ENCODE measurements around the gene COL10A1. TPM values are rescaled to one million over a fixed set of nuclear protein-coding genes. Genes with fewer than 3 reads are reported as not detected.

Gene COL10A1
- total and polyA plus RNA-seq, 2 of the 4 experiments (the other 2 are of a cell fraction) = 0.05 TPM; not detected in 1

- Histone ChIP-seq H4K20me1 (ENCODE audit: insufficient read depth, low read length) (no peaks in the 10 kb centered on the region), H3K4me1 (ENCODE audit: control insufficient read depth, insufficient read depth, low read length) (peaks cover 2% of the 10 kb centered on the region; the same call in 1 of the 2 replicates), H4K5ac (ENCODE audit: low read depth, low read length) (no peak overlapping the region), H2AFZ (replicated peaks; ENCODE audit: low read length, poor library complexity) (no peak overlapping the region), H2AK9ac (replicated peaks; ENCODE audit: low read depth, low read length, poor library complexity) (no peak overlapping the region), H2BK120ac (ENCODE audit: low read depth, low read length) (no peak overlapping the region), H3K9me1 (ENCODE audit: insufficient read depth, low read length) (no peaks in the 10 kb centered on the region), H3K18ac (ENCODE audit: low read depth, low read length) (no peak overlapping the region), H3K36me3 (ENCODE audit: control insufficient read depth, insufficient read depth, low read length) (0 out of 2 replicates have a peak, but pooled peaks cover 2% of the 10 kb centered on the region), H2AK5ac (ENCODE audit: low read depth, low read length) (no peak overlapping the region), H3K27ac (ENCODE audit: insufficient read depth, low read length) (no peak overlapping the region), H3K4me3 (ENCODE audit: insufficient read depth, low read depth, low read length) (no peak overlapping the region), H3K14ac (replicated peaks; ENCODE audit: low read depth, low read length) (no peak overlapping the region), H2BK5ac (ENCODE audit: low read depth, low read length, poor library complexity, severe bottlenecking) (no peak overlapping the region), H4K8ac (ENCODE audit: low read depth in 2 of 2, low read length in 2 of 2) (no peak overlapping the region), H4K91ac (ENCODE audit: insufficient read depth, low read depth, low read length) (no peak overlapping the region), H3K4ac (ENCODE audit: low read depth, low read length) (no peak overlapping the region), H3K23ac (ENCODE audit: low read depth, low read length) (no peak overlapping the region), H3K56ac (ENCODE audit: extremely low read depth, insufficient read depth, low read length) (no peak overlapping the region), H3K9ac (ENCODE audit: low read depth, low read length) (no peak overlapping the region), H3K9me3 (ENCODE audit: control insufficient read depth, insufficient read depth, low read length) (no peaks in the 10 kb centered on the region), H3K4me2 (ENCODE audit: low read depth, low read length) (no peak overlapping the region), H3K27me3 (ENCODE audit: control insufficient read depth, insufficient read depth, low read length) (no peaks in the 10 kb centered on the region), H2BK15ac (ENCODE audit: low read depth, low read length) (no peak overlapping the region), H2BK20ac (ENCODE audit: low read depth, low read length) (no peak overlapping the region), H3K79me1 (ENCODE audit: low read depth in 1 of 2, low read length in 2 of 2) (no peaks in the 10 kb centered on the region)
- in situ Hi-C loops (cut with MboI; ENCODE audit: low sequenced_read_pairs) (no loop called here), intact Hi-C loops (cut with micrococcal nuclease) (no loop called here), dilution Hi-C loops (cut with HindIII; ENCODE audit: low sequenced_read_pairs, unreplicated experiment) (no loop called here)
- ChIA-PET CTCF (no interaction called here), POLR2A (ENCODE audit: unreplicated experiment) (no interaction called here)
- ATAC-seq (ENCODE audit: low read depth) (no peak), DNase-seq (no peak)
- 100% methylated on average over 3 of the region's 4 CpGs; no CpG with 5 or more reads in 1 of the 2 experiments for WGBS, 2 experiments (ENCODE audit: extremely low coverage in 2 of 2, insufficient read length in 1 of 2)
- TF ChIP-seq BHLHE40 (IDR thresholded peaks at IDR 0.05; ENCODE audit: low read depth, low read length) (no peak), CEBPB (IDR thresholded peaks at IDR 0.05; ENCODE audit: low read depth, low read length) (no peak), SMC3 (IDR thresholded peaks at IDR 0.05; ENCODE audit: low read depth, low read length) (no peak), MAFK (IDR thresholded peaks at IDR 0.05; ENCODE audit: low read depth, low read length) (no peak), MAZ (IDR thresholded peaks at IDR 0.05; ENCODE audit: borderline replicate concordance, low read depth, low read length) (no peak), RCOR1 (IDR thresholded peaks at IDR 0.05; ENCODE audit: insufficient replicate concordance, low read length) (no peak), NFE2L2 (IDR thresholded peaks at IDR 0.05; ENCODE audit: low read depth, low read length) (no peak), POLR2A (IDR thresholded peaks at IDR 0.05; ENCODE audit: low read depth, low read length) (no peak), RAD21 (IDR thresholded peaks at IDR 0.05; ENCODE audit: low read length) (no peak), CHD1 (IDR thresholded peaks at IDR 0.05; ENCODE audit: low read depth, low read length) (no peak), USF2 (IDR thresholded peaks at IDR 0.05; ENCODE audit: low read depth, low read length) (no peak), RFX5 (IDR thresholded peaks at IDR 0.05; ENCODE audit: low read depth, low read length) (no peak), MXI1 (IDR thresholded peaks at IDR 0.05; ENCODE audit: borderline replicate concordance, low read depth, low read length) (no peak), CTCF (conservative IDR thresholded peaks at IDR 0.05; ENCODE audit: low read depth, low read length) (no peak), ELK1 (IDR thresholded peaks at IDR 0.05; ENCODE audit: borderline replicate concordance, low read depth, low read length) (no peak), FOS (IDR thresholded peaks at IDR 0.05; ENCODE audit: low read depth, low read length) (no peak)
- no TSS peak for BruUV-seq (replicated peaks)
These were observed 14.0 kb upstream of the COL10A1 start for GRCh38 chr6:116139917-116140316.
